H1 (cell line): Measurements from ENCODE around the gene NEGR1. TPM values are rescaled to one million over a fixed set of nuclear protein-coding genes. Genes with fewer than 3 reads are reported as not detected.

Experiments
- CTCF ChIA-PET: fragments of 300-600 bp; sonication (Branson Sonifier 250); formaldehyde crosslinking; loops from one replicate; lab custom pipeline; 2021; ENCODE audit not compliant: partially characterized antibody; lab: Charles Lee
- POLR2A ChIA-PET: fragments of 300-600 bp; sonication (Branson Sonifier 250); formaldehyde crosslinking; loops from one replicate; lab custom pipeline; 2021; ENCODE audit warnings: inconsistent platforms; ENCODE audit not compliant: partially characterized antibody; lab: Charles Lee
- DNase-seq, 2 experiments: peaks; one replicate each; pipeline versions ENCODE4 v3.0.0 to v3.0.0-alpha.2; 2010 to 2022; ENCODE audit warnings: low spot score in 2 of 2, low read depth in 1 of 2, mixed read lengths in 1 of 2
- FAIRE-seq: peaks from 2 replicates; lab custom pipeline; 2011; peaks lifted over from hg19 to GRCh38; lab: Jason Lieb, UNC
- H2AFZ ChIP-seq: 2 replicates; pipeline ENCODE4 v1.8.1; 2012; ENCODE audit warnings: low read length, inconsistent platforms
- H2AK5ac ChIP-seq: 2 replicates; pipeline ENCODE4 v1.6.1; 2013; ENCODE audit warnings: low read depth, low read length
- H2BK120ac ChIP-seq: replicated peaks from 2 replicates; pipeline ENCODE3; 2013; ENCODE audit warnings: low read depth, low read length, inconsistent platforms
- H2BK12ac ChIP-seq: 2 replicates; pipeline ENCODE4 v1.6.1; 2013; ENCODE audit warnings: low read depth, low read length
- H2BK15ac ChIP-seq: 2 replicates; pipeline ENCODE4 v1.6.1; 2013; ENCODE audit warnings: low read length
- H2BK20ac ChIP-seq: 2 replicates; pipeline ENCODE4 v1.6.1; 2013; ENCODE audit warnings: low read length
- H2BK5ac ChIP-seq: 2 replicates; pipeline ENCODE4 v1.6.1; 2013; ENCODE audit warnings: low read depth, low read length
- H3K14ac ChIP-seq: 2 replicates; pipeline ENCODE4 v1.6.1; 2013; ENCODE audit warnings: inconsistent platforms; ENCODE audit not compliant: insufficient read length
- H3K18ac ChIP-seq: 2 replicates; pipeline ENCODE4 v1.6.1; 2013; ENCODE audit warnings: low read length; ENCODE audit errors: extremely low read depth
- H3K23ac ChIP-seq: 2 replicates; pipeline ENCODE4 v1.6.1; 2013; ENCODE audit warnings: inconsistent platforms; ENCODE audit not compliant: insufficient read length
- H3K23me2 ChIP-seq: 2 replicates; pipeline ENCODE4 v1.6.1; 2013; ENCODE audit warnings: low read depth, low read length
- H3K27ac ChIP-seq: 2 replicates; pipeline ENCODE4 v1.6.1; 2011; ENCODE audit warnings: low read depth, low read length, inconsistent platforms
- H3K27me3 ChIP-seq, 4 experiments: replicated peaks in 1 of 4; 1 replicate in 1 of 4; 2 replicates in 3 of 4; pipeline versions ENCODE4 v1.6.1 to v1.8.1; 2011 to 2013; ENCODE audit warnings: low read length in 3 of 4, mild to moderate bottlenecking in 3 of 4, inconsistent platforms in 2 of 4, mixed read lengths in 2 of 4, moderate library complexity in 1 of 4; ENCODE audit not compliant: control insufficient read depth in 3 of 4, insufficient read depth in 3 of 4; ENCODE audit errors: extremely low read depth in 1 of 4
- H3K36me3 ChIP-seq, 4 experiments: 2 replicates each; pipeline versions ENCODE4 v1.6.1 to v1.8.1; 2011 to 2013; ENCODE audit warnings: mild to moderate bottlenecking in 4 of 4, low read length in 3 of 4, moderate library complexity in 2 of 4, control low read depth in 1 of 4, inconsistent platforms in 1 of 4; ENCODE audit not compliant: insufficient read depth in 4 of 4, control insufficient read depth in 2 of 4
- H3K4ac ChIP-seq: replicated peaks from 2 replicates; pipeline ENCODE3; 2013; ENCODE audit warnings: low read length, low read depth, mixed read lengths, inconsistent platforms; ENCODE audit not compliant: insufficient read length
- H3K4me1 ChIP-seq, 4 experiments: replicated peaks in 1 of 4; 1 replicate in 1 of 4; 2 replicates in 3 of 4; pipeline versions ENCODE4 v1.6.1 to v1.8.1; 2011 to 2013; ENCODE audit warnings: low read length in 3 of 4, inconsistent platforms in 2 of 4, mixed read lengths in 1 of 4; ENCODE audit not compliant: insufficient read depth in 4 of 4, control insufficient read depth in 3 of 4
- H3K4me2 ChIP-seq, 2 experiments: 2 replicates each; pipeline versions ENCODE4 v1.6.1 to v1.8.1; 2011 to 2013; ENCODE audit warnings: low read depth in 2 of 2, low read length in 2 of 2, control low read depth in 1 of 2, inconsistent platforms in 1 of 2, mild to moderate bottlenecking in 1 of 2; ENCODE audit not compliant: insufficient read depth in 1 of 2
- H3K4me3 ChIP-seq, 4 experiments: fragments of 200-600, 300-600 bp in 1 of 4; sonication (generic), shearing (Covaris generic), sonication (Bioruptor Twin) in 1 of 4; 2 replicates each; pipeline versions ENCODE4 v1.5.1 to v1.8.1; 2011 to 2016; ENCODE audit warnings: low read length in 4 of 4, low read depth in 3 of 4, control low read depth in 2 of 4, inconsistent platforms in 2 of 4, mild to moderate bottlenecking in 2 of 4, mixed read lengths in 1 of 4, moderate library complexity in 1 of 4; ENCODE audit not compliant: insufficient read depth in 2 of 4; ENCODE audit errors: extremely low read depth in 1 of 4
- H3K56ac ChIP-seq: replicated peaks from 2 replicates; pipeline ENCODE3; 2013; ENCODE audit warnings: low read depth, mild to moderate bottlenecking, mixed read lengths, low read length, inconsistent platforms; ENCODE audit not compliant: insufficient read length
- H3K79me1 ChIP-seq: 2 replicates; pipeline ENCODE4 v1.6.1; 2013; ENCODE audit warnings: low read depth, low read length, control low read depth
- H3K79me2 ChIP-seq, 2 experiments: 2 replicates each; pipeline versions ENCODE4 v1.6.1 to v1.8.1; 2012 to 2013; ENCODE audit warnings: low read length in 2 of 2, mild to moderate bottlenecking in 2 of 2, inconsistent platforms in 1 of 2; ENCODE audit not compliant: insufficient read depth in 2 of 2, control insufficient read depth in 1 of 2
- H3K9ac ChIP-seq, 4 experiments: replicated peaks in 1 of 4; 1 replicate in 1 of 4; 2 replicates in 3 of 4; pipeline versions ENCODE4 v1.6.1 to v1.8.1; 2011 to 2013; ENCODE audit warnings: low read depth in 3 of 4, low read length in 3 of 4, control low read depth in 2 of 4, mild to moderate bottlenecking in 2 of 4, moderate library complexity in 2 of 4, inconsistent platforms in 1 of 4; ENCODE audit errors: extremely low read depth in 1 of 4
- H3K9me3 ChIP-seq, 2 experiments: 2 replicates each; pipeline versions ENCODE4 v1.6.1 to v1.8.1; 2012 to 2013; ENCODE audit warnings: mild to moderate bottlenecking in 2 of 2, moderate library complexity in 2 of 2, control low read depth in 1 of 2, inconsistent platforms in 1 of 2, low read depth in 1 of 2, low read length in 1 of 2, mixed read lengths in 1 of 2; ENCODE audit not compliant: insufficient read depth in 2 of 2
- H4K20me1 ChIP-seq, 2 experiments: replicated peaks in 1 of 2; 2 replicates each; pipeline versions ENCODE3 to v1.8.1; 2011 to 2013; ENCODE audit warnings: inconsistent platforms in 2 of 2, low read length in 2 of 2, mild to moderate bottlenecking in 1 of 2; ENCODE audit not compliant: insufficient read depth in 2 of 2, control insufficient read depth in 1 of 2
- H4K5ac ChIP-seq: 2 replicates; pipeline ENCODE4 v1.6.1; 2013; ENCODE audit warnings: low read length, low read depth, mixed read lengths, inconsistent platforms; ENCODE audit not compliant: insufficient read length
- H4K8ac ChIP-seq: 2 replicates; pipeline ENCODE4 v1.8.0; 2013; ENCODE audit warnings: mild to moderate bottlenecking, moderate library complexity, low read length, inconsistent platforms; ENCODE audit not compliant: insufficient read depth; ENCODE audit errors: extremely low read depth
- H4K91ac ChIP-seq: replicated peaks from 2 replicates; pipeline ENCODE3; 2013; ENCODE audit warnings: low read length, mixed read lengths, inconsistent platforms; ENCODE audit not compliant: insufficient read length
- BCL11A ChIP-seq, 2 experiments: IDR thresholded peaks; one replicate each; pipeline ENCODE4 v1.6.1; 2011; ENCODE audit warnings: low read depth in 2 of 2, low read length in 2 of 2, mild to moderate bottlenecking in 2 of 2
- CREB1 ChIP-seq: IDR thresholded peaks from 2 replicates; pipeline ENCODE4 v1.6.1; 2012; ENCODE audit warnings: inconsistent platforms
- CTBP2 ChIP-seq: IDR thresholded peaks from 2 replicates; pipeline ENCODE4 v1.7.0; 2011; ENCODE audit warnings: borderline replicate concordance, mild to moderate bottlenecking, moderate library complexity, mixed read lengths, low read length; ENCODE audit not compliant: insufficient read depth, insufficient read length
- CTCF ChIP-seq, 3 experiments: IDR thresholded peaks; 1 replicate in 2 of 3; 2 replicates in 1 of 3; pipeline versions ENCODE4 v1.5.1 to v1.6.1; 2011; ENCODE audit warnings: low read length in 3 of 3, mild to moderate bottlenecking in 3 of 3, inconsistent platforms in 2 of 3, low read depth in 1 of 3, moderate library complexity in 1 of 3; ENCODE audit not compliant: insufficient read depth in 1 of 3; ENCODE audit errors: control extremely low read depth in 1 of 3
- GTF2F1 ChIP-seq: IDR thresholded peaks from 2 replicates; pipeline ENCODE4 v1.6.1; 2012; ENCODE audit warnings: low read depth, low read length, improper control_type of control experiment, borderline replicate concordance
- MAX ChIP-seq: IDR thresholded peaks from 2 replicates; pipeline ENCODE4 v1.6.1; 2012; ENCODE audit warnings: inconsistent platforms
- RFX5 ChIP-seq: IDR thresholded peaks from 2 replicates; pipeline ENCODE4 v1.6.1; 2011; ENCODE audit warnings: low read depth, low read length, improper control_type of control experiment, borderline replicate concordance
- RNF2 ChIP-seq: fragments of 200-900, 300-1000 bp; sonication (generic); IDR thresholded peaks from 2 replicates; pipeline ENCODE4 v1.7.1; 2016; ENCODE audit warnings: borderline replicate concordance, low read depth, mild to moderate bottlenecking, antibody characterized with exemption, low read length; ENCODE audit not compliant: poor library complexity, severe bottlenecking; ENCODE audit errors: missing control alignments
- SIRT6 ChIP-seq: IDR thresholded peaks from one replicate; pipeline ENCODE4 v1.7.1; 2012; ENCODE audit warnings: low read length, inconsistent platforms
- TAF7 ChIP-seq: optimal IDR thresholded peaks from 2 replicates; pipeline ENCODE3; 2011; ENCODE audit warnings: low read depth, mild to moderate bottlenecking, inconsistent platforms, low read length, moderate library complexity, borderline replicate concordance
- ZNF274 ChIP-seq: IDR thresholded peaks from 2 replicates; pipeline ENCODE4 v1.7.0; 2012; ENCODE audit warnings: low read length, borderline replicate concordance; ENCODE audit errors: extremely low read depth
- WGBS, 2 experiments: shearing (Covaris generic) in 1 of 2; methylation state at CpG; one replicate each; pipeline versions ENCODE4 v1.1.6 to v1.1.7; 2013 to 2015; ENCODE audit warnings: low lambda C conversion rate in 2 of 2, mixed read lengths in 2 of 2, inconsistent platforms in 1 of 2, low coverage in 1 of 2, missing lambda C conversion rate in 1 of 2; ENCODE audit not compliant: insufficient replicate concordance in 2 of 2, insufficient coverage in 1 of 2, insufficient read length in 1 of 2; ENCODE audit errors: extremely low coverage in 1 of 2, missing lambda C conversion rate in 1 of 2; 5-methylcytosine and 5-hydroxymethylcytosine counted together
- polyA plus RNA-seq, 7 experiments: library from polyadenylated mRNA; depleted of rRNA in 3 of 7; stranded (reverse) in 5 of 7; unstranded in 2 of 7; fragments of >200 nt in 5 of 7; fragments of 200-250 nt in 2 of 7; gene quantifications; 1 replicate in 5 of 7; 2 replicates in 1 of 7; 4 replicates in 1 of 7; pipeline versions ENCODE4 v1.2.1 to v1.2.3, GENCODE V29; 2011 to 2013; ENCODE audit warnings: missing spikeins in 2 of 7, mixed read lengths in 2 of 7
- total RNA-seq: library from RNA; stranded (reverse); fragmentation: NEBNext Ultra II Directional; extraction: Animal tissue kit (Norgen Biotek cat#: 25700); gene quantifications from 2 replicates; pipeline ENCODE4 v1.2.1, GENCODE V29; 2021

Gene NEGR1
- total and polyA plus RNA-seq, 2 of the 8 experiments (the other 6 are each of a cell fraction or from before 2014, with no cell fraction given) = 0.71 to 1.3 TPM

GRCh38 chr1:72202761-72203160, 79.6 kb downstream of the NEGR1 start:
- no peaks in the 10 kb centered on the region for H3K4me1 ChIP-seq
- TF ChIP-seq RFX5 (no peak), SIRT6 (no peak), GTF2F1 (no peak), MAX (no peak), TAF7 (no peak), CTCF (IDR thresholded peaks at IDR 0.05; ENCODE audit: control extremely low read depth in 1 of 3, insufficient read depth in 1 of 3, low read depth in 1 of 3, low read length in 3 of 3) (no peak), CTBP2 (no peak), CREB1 (no peak), BCL11A (IDR thresholded peaks at IDR 0.05; ENCODE audit: low read depth in 2 of 2, low read length in 2 of 2) (no peak), ZNF274 (no peak), RNF2 (no peak)

More at GRCh38 chr1:72202761-72203160, 79.6 kb downstream of the NEGR1 start:
- H3K36me3 ChIP-seq = no peaks in the 10 kb centered on the region
- H4K20me1 ChIP-seq = no peaks in the 10 kb centered on the region
- no peak overlapping the region for H2BK5ac ChIP-seq
- no peaks in the 10 kb centered on the region for H3K79me1 ChIP-seq
- no peak overlapping the region for H4K91ac ChIP-seq
- no peak overlapping the region for H2BK20ac ChIP-seq
- CTCF ChIA-PET = no interaction called here
- no peak overlapping the region for H3K27ac ChIP-seq
- H3K4ac ChIP-seq = no peak overlapping the region
- no peak overlapping the region for H2AK5ac ChIP-seq
- DNase-seq (no peak), FAIRE-seq (no peak)
- H3K9me3 ChIP-seq = no peaks in the 10 kb centered on the region
- H3K4me2 ChIP-seq = no peak overlapping the region
- no peaks in the 10 kb centered on the region for H3K23me2 ChIP-seq
- no peak overlapping the region for H3K23ac ChIP-seq
- H3K18ac ChIP-seq = no peak overlapping the region
- no peak overlapping the region for H3K14ac ChIP-seq
- H3K79me2 ChIP-seq = no peaks in the 10 kb centered on the region
- WGBS, 2 experiments = 69% methylated on average over 2 of the region's 2 CpGs; no CpG with 5 or more reads in 1 of the 2 experiments
- POLR2A ChIA-PET = no interaction called here
- H2BK15ac ChIP-seq = no peak overlapping the region
- no peak overlapping the region for H3K56ac ChIP-seq
- H4K8ac ChIP-seq = no peak overlapping the region
- no peak overlapping the region for H2AFZ ChIP-seq
- H3K4me3 ChIP-seq = no peak overlapping the region
- H2BK12ac ChIP-seq = no peak overlapping the region
- H4K5ac ChIP-seq = no peak overlapping the region
- H2BK120ac ChIP-seq = no peak overlapping the region
- no peaks in the 10 kb centered on the region for H3K27me3 ChIP-seq
- H3K9ac ChIP-seq = no peak overlapping the region
